Stimulated activated naive CD4-positive, alpha-beta T cell (primary cell): Measurements from ENCODE around the gene RFNG.

Experiments used
- DNase-seq, 6 experiments: peaks; one replicate each; lab custom pipeline; 2025; lab: John Stamatoyannopoulos, UW

The RFNG gene

GRCh38 chr17:82013772-82014321 lies 37.8 kb downstream of the RFNG start:
- DNase-seq: no peak

GRCh38 chr17:82013341-82013740 lies 38.3 kb downstream of the RFNG start:
- DNase-seq: no peak

DNA sequence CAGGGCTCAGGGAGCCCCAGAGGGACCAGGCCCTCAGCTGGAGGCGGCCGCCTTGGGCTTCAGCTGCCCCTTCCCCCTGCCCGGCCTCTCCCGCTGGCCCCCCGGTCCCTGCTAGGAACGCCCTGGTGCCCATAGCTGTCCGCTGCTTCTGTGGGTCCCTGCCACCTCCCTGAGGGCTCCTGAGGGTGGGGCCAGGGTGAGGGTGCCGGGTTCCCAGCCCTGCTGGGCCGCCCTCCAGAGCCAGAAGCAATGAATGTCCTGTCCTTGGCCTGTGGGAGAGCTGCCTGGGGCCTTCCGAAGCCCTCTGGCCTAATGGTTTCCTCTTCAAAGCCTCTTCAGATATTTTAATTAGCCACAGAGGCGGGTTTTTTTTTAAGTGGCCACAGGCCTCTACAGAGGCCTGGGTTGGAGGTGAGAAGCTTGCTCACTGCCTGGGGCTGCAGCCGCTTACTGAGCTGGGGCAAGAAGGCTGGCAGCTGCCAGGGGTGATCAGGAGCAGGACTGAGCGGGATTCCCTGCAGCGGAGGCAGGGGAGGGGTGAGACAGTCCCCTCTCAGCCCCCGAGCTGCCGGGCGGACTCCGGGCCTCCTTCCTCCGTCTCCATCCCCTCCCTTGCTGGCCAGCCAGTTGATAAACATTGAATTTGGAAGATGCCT lies 38.8 kb downstream of the RFNG start:
- no peak for DNase-seq

DNA sequence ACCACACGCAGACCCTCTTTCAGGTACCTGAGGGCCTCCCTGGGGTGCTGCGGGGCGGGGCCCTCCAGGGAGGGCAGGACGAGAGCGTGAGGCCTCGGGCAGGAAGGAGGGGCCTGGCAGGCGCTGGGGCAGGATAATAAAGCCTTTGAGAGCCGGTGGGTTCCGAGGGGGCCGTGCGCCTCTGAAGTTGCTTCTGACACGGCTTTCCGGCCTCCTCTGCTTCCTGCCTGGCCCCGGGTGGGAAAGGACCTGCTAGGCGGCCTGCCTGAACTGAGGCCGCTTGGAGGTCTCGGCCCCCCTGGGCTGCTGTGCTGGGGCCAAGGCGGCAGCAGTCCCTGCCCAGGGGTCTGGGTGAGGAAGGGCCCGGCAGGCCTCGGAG lies 39.4 kb downstream of the RFNG start:
- DNase-seq: no peak

DNA sequence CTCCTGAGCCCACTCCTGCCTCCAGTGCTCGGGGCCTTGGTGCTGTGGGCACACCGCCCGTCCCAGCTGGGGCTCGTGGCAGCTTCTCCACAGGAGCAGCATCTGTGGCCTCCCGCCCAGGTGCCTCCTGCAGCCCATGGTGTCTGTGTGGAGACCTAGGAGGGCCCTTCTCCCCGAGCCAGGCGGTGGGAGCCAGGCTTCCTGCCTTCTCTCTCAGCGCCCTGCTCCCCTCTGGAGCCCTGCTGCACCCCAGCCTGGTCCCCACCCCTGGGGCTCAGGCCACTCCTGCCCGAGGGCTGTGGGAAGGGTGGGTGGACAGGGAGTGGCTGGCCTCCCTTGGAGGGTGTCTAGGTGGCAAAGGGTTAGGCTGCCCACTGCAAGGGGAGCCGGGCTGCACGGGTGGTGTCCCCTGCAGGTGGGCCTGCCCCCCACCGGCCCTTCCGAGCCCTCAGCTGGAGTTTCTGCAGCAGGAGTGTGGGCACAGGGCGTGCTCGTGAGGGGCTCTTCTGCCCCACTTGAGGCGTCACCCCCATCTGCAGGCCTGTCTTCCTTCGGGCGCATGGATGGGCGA lies 39.9 kb downstream of the RFNG start:
- no peak for DNase-seq

GRCh38 chr17:82010575-82011525 lies 40.8 kb downstream of the RFNG start:
- DNase-seq: no peak

DNA sequence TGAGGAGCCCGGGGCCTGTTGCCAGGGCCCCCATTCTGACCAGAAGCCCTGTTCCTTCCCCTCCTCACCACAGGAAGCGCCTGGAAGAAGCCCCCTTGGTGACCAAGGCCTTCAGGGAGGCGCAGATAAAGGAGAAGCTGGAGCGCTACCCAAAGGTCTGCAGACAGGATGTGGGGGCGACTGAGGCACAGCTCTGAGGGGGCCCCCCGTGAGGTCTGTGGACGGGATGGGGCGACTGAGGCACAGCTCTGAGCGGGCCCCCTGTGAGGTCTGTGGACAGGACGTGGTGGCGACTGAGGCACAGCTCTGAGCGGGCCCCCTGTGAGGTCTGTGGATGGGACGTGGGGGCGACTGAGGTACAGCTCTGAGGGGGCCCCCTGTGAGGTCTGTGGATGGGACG lies 42.2 kb downstream of the RFNG start:
- no peak for DNase-seq

DNA sequence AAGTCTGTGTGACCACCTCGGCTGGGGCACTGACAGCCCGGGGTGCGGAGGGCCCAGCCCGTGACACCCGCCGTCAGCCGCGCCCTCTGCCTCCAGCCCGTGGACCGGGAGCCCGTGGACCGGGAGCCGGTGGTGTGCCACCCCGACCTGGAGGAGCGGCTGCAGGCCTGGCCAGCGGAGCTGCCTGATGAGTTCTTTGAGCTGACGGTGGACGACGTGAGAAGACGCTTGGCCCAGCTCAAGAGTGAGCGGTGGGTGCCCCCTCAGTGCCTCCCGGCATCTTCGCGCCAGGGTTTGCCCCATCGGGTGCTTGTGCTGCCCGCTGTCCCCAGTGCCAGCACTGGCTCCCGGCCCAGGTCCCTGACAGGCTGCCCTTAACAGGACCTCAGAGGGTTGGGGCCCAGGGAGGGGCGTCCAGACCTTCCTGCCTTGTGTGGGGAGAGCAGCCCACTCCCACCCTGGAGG lies 42.6 kb downstream of the RFNG start:
- DNase-seq: no peak

- DNase-seq: no peak
Observed at GRCh38 chr17:82008258-82008940, 43.2 kb downstream of the RFNG start.

DNA sequence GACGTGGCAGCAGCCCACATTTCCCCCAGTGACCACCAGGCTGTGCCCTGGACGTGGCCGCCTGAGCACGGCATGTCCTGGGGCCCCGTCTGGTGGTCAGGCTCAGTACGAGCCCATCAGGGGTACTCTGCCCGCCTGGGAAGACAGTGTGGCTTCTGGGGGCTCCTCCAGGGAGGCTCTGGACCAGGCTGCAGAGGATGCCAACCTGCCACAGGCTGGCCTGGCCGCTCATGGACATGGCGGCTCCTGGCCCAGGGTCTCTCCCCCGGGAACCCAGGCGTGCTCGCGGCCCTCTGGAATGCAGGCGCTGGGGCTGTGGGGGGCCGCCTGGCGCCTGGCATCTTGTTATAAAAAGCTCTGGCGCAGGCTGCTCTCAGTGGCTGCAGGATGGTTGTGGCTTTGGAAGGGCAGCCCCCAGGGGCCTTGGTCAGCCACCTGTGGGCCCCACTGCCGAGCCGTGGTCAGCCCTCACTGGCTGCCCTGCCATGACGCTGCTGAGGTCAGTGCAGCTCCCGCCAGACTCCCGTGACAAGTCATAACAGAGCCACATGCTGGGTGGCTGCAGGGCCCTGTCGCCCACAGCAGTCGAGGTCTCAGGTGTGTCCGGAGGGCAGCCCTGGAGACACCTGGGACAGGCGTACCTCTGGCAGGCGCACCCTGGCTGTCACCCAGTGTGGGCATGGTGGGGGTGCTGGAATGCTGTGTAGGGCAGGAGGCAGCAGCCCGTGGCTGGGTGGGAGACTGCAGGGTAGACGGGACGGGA lies 43.9 kb downstream of the RFNG start:
- no peak for DNase-seq

DNA sequence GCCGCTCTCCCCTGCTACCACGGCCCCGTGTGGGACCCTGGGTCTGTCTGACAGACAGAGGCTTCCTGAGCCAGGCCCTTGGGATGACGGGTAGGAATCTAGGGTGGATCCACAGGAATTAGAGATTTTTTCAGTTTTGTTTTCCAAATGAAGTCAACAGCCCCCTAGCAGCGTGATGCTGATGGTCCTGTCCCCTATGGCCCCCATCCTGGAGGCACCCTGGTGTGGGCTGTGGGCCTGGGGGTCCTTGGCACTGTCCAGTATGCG lies 44.5 kb downstream of the RFNG start:
- no peak for DNase-seq

DNA sequence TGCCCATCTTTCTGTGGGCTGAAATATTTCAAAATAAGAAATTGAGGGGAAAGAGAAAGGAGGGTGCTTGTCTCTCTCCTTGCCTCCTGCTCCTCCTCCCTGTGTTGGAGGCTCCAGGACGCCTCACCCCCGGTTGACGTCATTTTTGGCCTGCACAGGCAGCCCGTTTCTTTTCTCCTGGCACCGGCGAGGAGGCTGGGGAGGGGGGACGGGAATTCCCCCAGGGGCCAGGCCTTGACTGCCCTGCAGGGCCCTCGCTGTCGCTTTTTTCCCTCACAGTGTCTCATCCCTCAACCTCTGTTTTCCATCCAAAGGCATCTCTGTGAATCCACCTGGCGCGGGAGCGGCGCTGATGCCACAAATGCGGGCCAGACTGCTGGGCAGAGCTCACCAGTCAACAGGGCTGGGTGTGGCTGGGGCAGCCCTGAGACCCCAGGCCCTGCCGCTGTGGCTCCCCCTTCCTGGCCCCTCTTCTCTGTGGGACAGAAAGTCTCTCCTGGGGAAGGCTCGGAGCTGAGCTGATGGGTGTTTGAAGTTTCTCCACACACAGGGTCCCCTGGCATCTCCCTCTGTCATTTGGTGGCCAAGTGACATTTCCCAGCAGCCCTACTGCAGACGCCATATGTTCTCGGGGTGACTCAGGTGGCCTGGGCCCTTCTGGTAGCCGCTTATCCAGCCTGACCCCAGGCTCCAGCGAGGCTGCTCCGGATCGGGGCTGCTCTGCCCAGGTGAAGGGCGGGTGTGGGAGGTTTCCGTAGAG lies 45.0 kb downstream of the RFNG start:
- no peak for DNase-seq

- no peak for DNase-seq
Observed at GRCh38 chr17:82005701-82006348, 45.8 kb downstream of the RFNG start.

DNA sequence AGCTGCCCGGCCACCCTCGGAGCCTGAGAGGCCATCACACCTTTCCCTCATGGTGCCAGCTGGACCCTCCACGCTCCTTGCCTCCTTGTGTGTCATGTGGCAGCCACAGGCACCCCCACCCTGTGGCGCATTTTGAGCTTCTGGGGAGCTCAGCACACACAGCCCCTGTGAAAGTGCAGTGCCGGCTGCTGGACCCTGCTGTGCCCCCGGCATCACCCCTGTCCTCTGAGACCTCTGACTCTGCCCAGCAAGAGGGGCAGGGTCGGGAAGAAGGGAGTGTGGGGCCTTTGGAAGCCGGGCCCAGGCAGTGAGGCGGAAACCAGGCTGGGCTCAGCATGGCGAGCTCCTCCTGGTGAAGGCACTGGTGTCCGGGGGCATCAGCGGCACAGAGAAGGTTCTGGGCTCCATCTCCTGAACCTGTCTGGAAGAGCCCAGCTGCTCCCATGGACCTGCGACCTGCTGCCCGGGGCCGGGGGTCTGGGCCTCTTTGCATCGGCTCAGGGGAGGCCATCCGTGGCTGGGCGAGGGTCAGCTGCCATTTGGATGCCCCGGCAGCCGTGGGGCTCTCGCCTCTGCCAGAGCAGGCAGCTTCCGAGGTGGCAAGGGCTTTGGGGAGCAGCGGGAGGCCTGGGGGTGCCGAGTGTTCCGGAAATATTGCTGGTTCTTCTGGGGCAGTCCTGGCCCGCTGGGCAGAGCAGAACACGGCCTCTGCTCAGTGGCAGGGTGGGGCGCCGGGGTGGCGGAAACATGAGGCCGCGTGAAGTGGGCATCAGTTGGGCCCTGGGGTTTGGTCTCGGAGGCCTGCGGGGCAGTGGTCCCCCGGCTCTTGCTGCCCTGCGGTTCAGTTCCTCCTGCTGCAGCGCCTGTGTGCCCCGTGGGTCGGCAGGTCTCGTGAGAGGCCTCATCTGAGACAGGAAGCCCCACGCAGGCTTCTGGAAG lies 46.8 kb downstream of the RFNG start:
- DNase-seq: no peak

- DNase-seq: no peak
Observed at GRCh38 chr17:82003411-82004381, 47.9 kb downstream of the RFNG start.

DNA sequence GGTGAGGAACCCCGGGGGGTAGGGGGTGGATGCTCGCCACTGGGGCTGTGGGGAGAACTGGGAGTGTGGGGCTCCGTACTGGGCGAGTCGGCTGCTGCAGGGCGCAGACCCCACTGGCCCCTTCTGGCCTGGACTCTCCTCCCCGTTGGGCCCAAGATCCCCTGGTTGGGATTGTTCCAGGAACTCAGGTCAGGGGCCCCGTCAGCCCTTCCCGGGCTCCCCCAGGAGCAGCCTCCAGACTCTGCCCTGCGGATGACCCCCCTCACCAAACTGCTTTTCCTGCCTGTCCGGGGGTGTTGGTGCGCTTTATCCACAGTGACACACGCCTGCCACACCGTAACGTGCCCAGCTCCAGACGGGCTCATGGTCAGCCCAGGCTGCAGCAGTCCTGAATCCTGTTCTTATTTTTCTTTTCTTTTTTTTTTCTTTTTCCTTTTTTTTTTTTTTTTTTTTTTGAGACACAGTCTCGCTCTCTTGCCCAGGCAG lies 50.0 kb downstream of the RFNG start:
- DNase-seq: no peak

- no peak for DNase-seq
Observed at GRCh38 chr17:82000803-82001570, 50.6 kb downstream of the RFNG start.
